Dendritic cell treated with granulocyte-macrophage colony-stimulating factor and Interleukin-4, amounts not matched to agents 40 ng/mL and 50 ng/mL, for 4 days (primary cell): ENCODE results near the gene SEPTIN11.
A peak's percentile ranks its signal among the peaks of the same experiment; 100 is the strongest.

Source experiments
- H3K27ac Mint-ChIP-seq: one replicate; pipeline ENCODE4 v1.8.0; 2022; ENCODE audit warnings: mild to moderate bottlenecking, mixed read lengths
- H3K27me3 Mint-ChIP-seq: one replicate; pipeline ENCODE4 v1.8.0; 2022; ENCODE audit warnings: mild to moderate bottlenecking, mixed read lengths
- H3K36me3 Mint-ChIP-seq: one replicate; pipeline ENCODE4 v1.8.0; 2022; ENCODE audit warnings: low read depth, mixed read lengths
- H3K4me1 Mint-ChIP-seq: one replicate; pipeline ENCODE4 v1.8.0; 2022; ENCODE audit warnings: low read depth, mixed read lengths
- H3K4me3 Mint-ChIP-seq: one replicate; pipeline ENCODE4 v1.8.0; 2022; ENCODE audit warnings: mild to moderate bottlenecking, moderate library complexity, mixed read lengths
- H3K9me3 Mint-ChIP-seq: one replicate; pipeline ENCODE4 v1.8.0; 2022; ENCODE audit warnings: mixed read lengths
- intact Hi-C: fragments of 100-400 bp; cut with micrococcal nuclease; formaldehyde crosslinking; loops from one replicate; pipeline ENCODE4 v1.15.0; 2022

Gene SEPTIN11

DNA sequence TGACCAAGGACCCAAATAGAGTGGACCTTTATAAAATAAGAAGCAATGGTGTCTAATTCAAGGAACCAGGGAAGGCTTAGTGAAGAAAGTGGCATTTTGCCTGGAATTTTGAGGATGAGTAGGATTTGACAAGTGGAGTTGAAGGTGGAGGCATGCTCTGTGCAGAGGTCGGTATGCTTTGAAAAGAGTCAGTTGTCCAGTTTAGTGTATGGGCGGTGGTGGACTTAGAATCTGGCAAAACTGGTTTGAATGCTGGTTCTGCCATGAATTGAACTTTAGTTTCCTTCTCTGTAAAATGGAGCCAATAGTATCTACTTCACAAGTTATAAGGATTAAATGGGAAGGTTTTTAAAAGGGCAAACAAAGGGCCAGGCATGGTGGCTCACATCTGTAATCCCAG, 29.7 kb downstream of the SEPTIN11 start:
- no peaks in the 10 kb centered on the region for H3K36me3 Mint-ChIP-seq
- H3K4me3 Mint-ChIP-seq, result no peak overlapping the region
- H3K27ac Mint-ChIP-seq, result no peak overlapping the region
- peaks cover 7% of the 10 kb centered on the region for H3K9me3 Mint-ChIP-seq
- peaks cover 52% of the 10 kb centered on the region for H3K4me1 Mint-ChIP-seq
- H3K27me3 Mint-ChIP-seq, result no peaks in the 10 kb centered on the region
- intact Hi-C loops, result no loop called here

DNA sequence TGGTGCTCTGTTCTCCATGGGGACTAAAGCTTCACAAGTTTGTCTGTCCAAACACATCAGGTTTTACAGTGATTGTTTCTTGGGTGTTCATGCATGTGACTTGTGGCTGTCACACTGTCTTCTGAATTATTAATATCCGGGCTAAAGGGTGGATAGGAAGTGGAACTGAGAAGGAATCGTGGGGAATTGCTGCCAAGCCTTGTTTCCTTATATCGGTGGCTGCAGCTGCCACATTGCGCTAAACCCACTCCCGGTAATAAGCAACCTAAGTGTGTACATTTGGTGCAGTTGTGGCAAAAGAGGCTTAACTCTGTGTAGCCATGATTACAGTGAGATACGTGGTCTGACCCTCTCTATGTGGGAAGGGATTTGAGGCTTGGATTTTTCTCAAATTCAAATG, 30.7 kb downstream of the SEPTIN11 start:
- Mint-ChIP-seq H3K4me3 (peak overlapping the region; percentile 26), H3K27ac (no peak overlapping the region), H3K36me3 (no peaks in the 10 kb centered on the region), H3K4me1 (peaks cover 61% of the 10 kb centered on the region), H3K27me3 (no peaks in the 10 kb centered on the region), H3K9me3 (peaks cover 7% of the 10 kb centered on the region)
- intact Hi-C loops, result no loop called here

DNA sequence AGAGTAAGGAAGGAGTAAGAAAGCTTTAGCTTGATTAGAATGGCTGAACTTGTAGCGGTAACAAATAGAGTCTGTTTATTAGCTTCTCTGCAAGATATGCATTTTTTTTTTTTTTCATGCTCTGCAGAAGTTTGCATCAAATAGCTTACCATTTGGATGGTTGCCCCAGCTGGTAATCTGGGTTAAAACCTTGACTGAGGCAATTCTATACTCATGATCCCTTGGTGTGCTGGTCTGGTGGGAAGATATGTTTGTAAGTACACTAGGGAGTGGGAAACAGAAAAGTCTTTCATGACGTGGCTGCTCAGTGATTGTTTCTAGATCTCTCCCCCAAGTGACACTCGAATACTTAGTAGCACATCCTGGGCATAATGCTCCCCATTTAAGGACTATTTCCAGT, 32.1 kb downstream of the SEPTIN11 start:
- Mint-ChIP-seq H3K4me1 (peaks cover 61% of the 10 kb centered on the region), H3K27ac (no peak overlapping the region), H3K27me3 (no peaks in the 10 kb centered on the region), H3K9me3 (peaks cover 7% of the 10 kb centered on the region), H3K4me3 (no peak overlapping the region), H3K36me3 (no peaks in the 10 kb centered on the region)
- intact Hi-C loops, result no loop called here

DNA sequence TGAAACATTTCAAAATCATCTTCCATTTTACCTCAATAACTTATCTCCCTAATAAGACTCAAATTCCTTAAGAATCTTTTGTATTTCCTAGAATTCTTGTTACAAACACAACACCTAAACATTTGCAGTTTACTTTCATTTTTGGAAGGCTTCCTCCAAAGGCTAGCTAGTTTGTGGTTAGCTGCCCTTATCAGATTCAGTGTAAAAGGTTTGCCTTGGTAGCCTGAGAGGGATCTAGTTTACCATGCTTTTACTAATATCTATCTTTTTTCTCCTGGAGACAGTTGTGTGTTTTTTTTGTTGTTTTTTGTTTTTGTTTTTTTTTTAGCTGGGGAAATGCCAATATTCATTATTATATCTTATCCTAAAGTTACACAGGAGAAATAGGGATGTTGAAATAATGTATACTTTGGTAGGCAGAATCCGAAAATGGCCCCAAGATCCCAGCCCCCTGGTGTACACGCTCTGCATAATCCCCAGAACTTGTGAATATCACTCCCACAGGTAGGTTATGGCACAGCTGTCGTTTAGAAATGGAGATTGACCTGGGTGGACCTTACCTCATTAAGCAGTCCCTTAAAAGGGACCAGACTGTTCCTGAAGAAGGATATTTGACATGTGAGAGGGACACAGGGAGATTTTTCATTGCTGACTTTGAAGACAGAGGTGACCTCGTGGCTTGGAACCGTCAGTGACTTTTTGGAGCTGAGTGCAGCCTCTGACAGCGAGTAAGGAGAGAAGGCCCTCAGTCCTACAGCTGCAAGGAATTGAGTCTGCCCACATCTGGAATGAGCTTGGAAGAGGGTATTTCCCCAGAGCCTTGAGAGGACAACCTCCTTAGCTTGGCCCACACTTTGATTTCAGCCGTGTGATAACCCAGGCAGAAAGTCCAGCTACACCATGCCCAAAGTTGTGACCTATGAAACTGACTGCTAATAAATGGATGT, 33.4 kb downstream of the SEPTIN11 start:
- peaks cover 7% of the 10 kb centered on the region for H3K9me3 Mint-ChIP-seq
- intact Hi-C loops, result no loop called here
- H3K27ac Mint-ChIP-seq, result peak overlapping the region; percentile 42
- no peak overlapping the region for H3K4me3 Mint-ChIP-seq
- H3K27me3 Mint-ChIP-seq, result no peaks in the 10 kb centered on the region
- H3K4me1 Mint-ChIP-seq, result peaks cover 59% of the 10 kb centered on the region
- no peaks in the 10 kb centered on the region for H3K36me3 Mint-ChIP-seq

DNA sequence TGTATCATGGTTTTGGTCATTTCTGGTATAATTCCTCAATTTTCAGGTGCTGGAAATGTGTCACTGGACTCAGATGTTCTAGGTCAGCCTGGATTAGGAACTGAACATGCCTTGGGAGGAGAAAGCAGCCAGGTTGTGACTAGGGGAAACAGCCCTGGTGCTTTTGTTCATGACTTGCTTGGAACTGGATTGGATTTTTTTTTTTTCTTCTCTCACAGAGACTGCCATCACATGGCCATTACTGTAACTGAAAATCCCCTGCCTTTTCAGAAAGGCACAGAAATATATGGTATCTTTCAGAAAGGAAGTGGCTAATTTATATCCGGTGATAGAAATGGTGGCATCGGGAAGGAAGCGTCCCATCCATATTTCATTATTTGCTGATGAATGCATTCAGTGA, 34.6 kb downstream of the SEPTIN11 start:
- Mint-ChIP-seq H3K27ac (no peak overlapping the region), H3K9me3 (peaks cover 3% of the 10 kb centered on the region), H3K4me1 (peaks cover 47% of the 10 kb centered on the region), H3K27me3 (no peaks in the 10 kb centered on the region), H3K36me3 (no peaks in the 10 kb centered on the region), H3K4me3 (no peak overlapping the region)
- intact Hi-C loops, result no loop called here

DNA sequence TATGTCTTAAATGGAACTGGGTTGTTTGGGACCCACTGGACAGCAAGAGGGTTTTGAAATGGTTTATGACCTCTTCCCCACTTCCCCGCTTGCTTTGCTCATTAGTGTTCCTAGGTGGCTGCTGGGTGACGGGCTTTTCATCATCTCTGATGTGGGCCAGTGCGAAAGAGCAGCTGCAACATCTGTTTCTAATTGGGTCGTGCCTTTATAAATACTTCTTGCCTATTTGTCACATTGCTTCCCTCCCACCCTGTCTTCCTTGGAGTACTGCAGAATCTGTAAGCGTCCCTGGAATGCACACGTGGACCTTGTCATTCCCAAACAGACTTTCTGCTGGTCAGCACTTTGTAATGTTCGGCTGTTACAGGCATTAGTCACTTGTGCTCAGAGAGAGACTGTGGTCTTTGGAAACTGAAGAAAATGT, 35.2 kb downstream of the SEPTIN11 start:
- Mint-ChIP-seq H3K9me3 (peaks cover 3% of the 10 kb centered on the region), H3K27ac (no peak overlapping the region), H3K4me1 (peaks cover 42% of the 10 kb centered on the region), H3K27me3 (peaks cover 2% of the 10 kb centered on the region), H3K36me3 (peaks cover 1% of the 10 kb centered on the region), H3K4me3 (no peak overlapping the region)
- intact Hi-C loops, result no loop called here

DNA sequence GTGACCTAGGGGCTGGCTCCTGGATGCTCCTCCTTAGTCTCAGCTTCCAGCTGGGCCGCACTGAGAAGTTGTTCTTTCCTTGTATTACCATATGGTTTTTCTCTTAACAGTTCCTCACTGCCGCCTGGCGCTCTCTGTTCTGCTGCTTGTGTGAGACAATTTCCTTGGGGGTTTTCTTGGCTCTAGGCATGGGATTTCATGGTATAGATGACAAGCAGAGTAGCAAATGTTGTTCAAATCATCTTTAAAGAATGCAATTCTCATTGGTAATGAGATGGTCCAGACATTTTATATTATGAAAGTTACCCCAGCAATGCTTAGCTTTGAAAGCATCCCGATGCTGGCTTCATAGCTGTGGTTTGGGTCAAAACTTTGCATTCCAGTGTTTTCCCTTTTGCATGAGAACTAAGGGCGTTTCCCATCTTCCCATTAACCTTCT, 37.6 kb downstream of the SEPTIN11 start:
- intact Hi-C loops, result no loop called here
- H3K36me3 Mint-ChIP-seq, result peaks cover 9% of the 10 kb centered on the region
- H3K4me1 Mint-ChIP-seq, result peaks cover 26% of the 10 kb centered on the region
- peaks cover 11% of the 10 kb centered on the region for H3K9me3 Mint-ChIP-seq
- no peak overlapping the region for H3K4me3 Mint-ChIP-seq
- no peak overlapping the region for H3K27ac Mint-ChIP-seq
- peaks cover 5% of the 10 kb centered on the region for H3K27me3 Mint-ChIP-seq

DNA sequence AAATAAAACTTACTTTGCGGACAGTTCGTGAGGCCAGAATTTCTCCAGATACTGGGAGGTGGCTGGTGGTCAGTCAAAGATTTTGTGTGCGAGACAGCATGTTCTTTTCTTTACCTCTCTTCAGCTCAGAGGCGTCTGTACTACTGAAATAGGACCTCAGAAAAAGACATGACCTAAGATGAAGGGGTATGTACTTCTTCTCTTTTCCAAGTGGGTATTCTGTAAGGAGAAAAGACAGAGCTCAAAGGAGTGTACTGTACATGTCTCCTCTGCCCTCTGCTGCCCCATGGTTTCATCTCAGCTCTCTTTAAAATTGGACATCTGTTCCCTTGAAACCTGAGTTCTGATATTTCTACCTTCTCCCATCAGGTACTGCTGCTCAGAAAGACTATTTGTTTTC, 38.1 kb downstream of the SEPTIN11 start:
- Mint-ChIP-seq H3K36me3 (peaks cover 9% of the 10 kb centered on the region), H3K27ac (no peak overlapping the region), H3K4me3 (no peak overlapping the region), H3K9me3 (peaks cover 11% of the 10 kb centered on the region), H3K4me1 (peaks cover 23% of the 10 kb centered on the region), H3K27me3 (peaks cover 5% of the 10 kb centered on the region)
- intact Hi-C loops, result no loop called here

DNA sequence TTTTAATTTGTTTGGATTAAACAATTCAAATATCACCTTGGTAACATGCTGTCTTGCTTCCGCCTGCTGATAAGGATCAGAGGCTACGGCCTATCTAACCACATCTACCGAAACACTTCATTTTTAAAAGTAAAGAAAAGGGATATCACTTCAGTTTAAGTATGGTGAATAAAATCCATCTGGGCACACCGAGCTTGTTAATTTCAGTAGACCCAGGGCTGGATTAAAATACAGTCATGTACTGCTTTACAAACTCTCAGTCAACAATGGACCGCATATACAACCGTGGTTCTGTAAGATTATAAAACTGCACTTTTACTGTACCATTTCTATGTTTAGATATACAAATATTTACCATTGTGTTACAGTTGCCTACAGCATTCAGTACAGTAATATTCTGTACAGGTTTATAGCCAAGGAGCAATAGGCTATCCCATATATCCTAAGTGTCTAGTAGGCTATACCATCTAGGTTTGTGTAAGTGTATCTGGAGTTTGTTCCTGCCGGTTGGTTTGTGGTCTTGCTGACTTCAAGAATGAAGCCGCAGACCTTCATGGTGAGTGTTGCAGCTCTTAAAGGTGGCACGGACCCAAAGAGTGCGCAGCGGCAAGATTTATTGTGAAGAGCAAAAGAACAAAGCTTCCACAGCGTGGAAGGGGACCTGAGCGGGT, 40.0 kb downstream of the SEPTIN11 start:
- Mint-ChIP-seq H3K36me3 (peaks cover 9% of the 10 kb centered on the region), H3K27ac (no peak overlapping the region), H3K4me1 (peaks cover 12% of the 10 kb centered on the region), H3K27me3 (peaks cover 5% of the 10 kb centered on the region), H3K9me3 (peaks cover 11% of the 10 kb centered on the region), H3K4me3 (no peak overlapping the region)
- intact Hi-C loops, result no loop called here

DNA sequence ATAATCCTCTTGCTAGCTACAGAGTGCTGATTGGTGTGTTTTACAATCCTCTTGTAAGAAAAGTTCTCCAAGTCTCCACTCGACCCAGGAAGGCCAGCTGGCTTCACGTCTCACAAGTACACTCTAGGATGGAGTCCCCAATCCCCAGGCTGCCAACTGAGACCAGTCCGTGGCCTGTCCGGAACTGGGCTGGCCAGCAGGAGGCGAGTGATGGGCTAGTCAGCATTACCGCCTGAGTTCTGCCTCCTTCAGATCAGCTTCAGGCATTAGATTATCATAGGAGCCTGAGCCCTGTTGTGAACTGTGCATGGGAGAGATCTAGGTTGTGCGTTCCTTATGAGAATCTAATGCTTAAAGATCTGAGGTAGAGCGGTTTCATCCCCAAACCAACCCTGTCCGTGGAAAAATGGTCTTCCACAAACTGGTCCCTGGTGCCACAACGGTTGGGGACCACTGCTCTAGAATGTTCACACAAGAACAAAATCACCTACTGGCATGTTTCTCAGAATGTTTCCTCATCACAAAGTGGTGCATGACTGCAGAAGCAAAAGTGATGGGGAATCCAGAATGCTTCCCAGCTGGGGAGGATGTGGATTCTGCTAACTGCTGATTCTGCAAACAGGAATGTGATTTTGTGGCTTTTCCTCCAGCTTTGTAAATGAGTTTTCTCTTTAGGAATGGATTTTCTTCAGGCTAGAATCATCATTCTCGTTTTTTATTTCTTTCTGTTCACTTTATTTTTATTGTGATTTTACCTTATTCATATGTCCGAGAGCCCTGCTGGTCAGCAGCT, 40.9 kb downstream of the SEPTIN11 start:
- H3K4me3 Mint-ChIP-seq, result no peak overlapping the region
- intact Hi-C loops, result no loop called here

DNA sequence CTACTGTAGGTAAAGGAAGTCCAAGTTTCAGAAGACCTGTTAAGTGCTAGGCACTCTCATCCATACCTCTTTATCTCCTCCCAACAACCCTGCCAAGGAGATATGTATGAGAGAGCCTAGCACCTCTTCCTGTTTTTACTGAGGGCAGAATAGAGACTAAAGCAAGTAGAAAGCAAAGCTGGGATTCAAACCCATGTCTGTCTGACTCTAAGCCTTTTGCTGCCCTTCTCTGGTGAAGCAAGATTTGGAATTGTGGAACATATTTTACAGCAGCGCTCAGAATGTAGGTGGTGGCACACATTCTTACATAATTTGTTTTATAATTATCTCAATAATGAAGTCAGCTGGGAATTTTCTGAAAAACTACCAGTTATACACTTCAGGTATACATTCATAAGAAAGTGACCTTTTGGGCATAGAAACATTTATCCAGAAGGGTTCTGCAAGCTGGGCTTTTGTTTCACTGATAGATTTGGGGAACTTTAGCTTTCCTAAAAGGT, 41.7 kb downstream of the SEPTIN11 start:
- intact Hi-C loops, result no loop called here
- Mint-ChIP-seq H3K27ac (no peak overlapping the region), H3K27me3 (peaks cover 5% of the 10 kb centered on the region), H3K4me1 (peaks cover 6% of the 10 kb centered on the region), H3K9me3 (peaks cover 11% of the 10 kb centered on the region), H3K36me3 (peaks cover 18% of the 10 kb centered on the region), H3K4me3 (no peak overlapping the region)

More for the DNA sequence above, 40.9 kb downstream of the SEPTIN11 start:
- H3K27me3 Mint-ChIP-seq, result peaks cover 5% of the 10 kb centered on the region
- peaks cover 6% of the 10 kb centered on the region for H3K4me1 Mint-ChIP-seq
- H3K9me3 Mint-ChIP-seq, result peaks cover 11% of the 10 kb centered on the region
- H3K27ac Mint-ChIP-seq, result no peak overlapping the region
- H3K36me3 Mint-ChIP-seq, result peaks cover 11% of the 10 kb centered on the region

DNA sequence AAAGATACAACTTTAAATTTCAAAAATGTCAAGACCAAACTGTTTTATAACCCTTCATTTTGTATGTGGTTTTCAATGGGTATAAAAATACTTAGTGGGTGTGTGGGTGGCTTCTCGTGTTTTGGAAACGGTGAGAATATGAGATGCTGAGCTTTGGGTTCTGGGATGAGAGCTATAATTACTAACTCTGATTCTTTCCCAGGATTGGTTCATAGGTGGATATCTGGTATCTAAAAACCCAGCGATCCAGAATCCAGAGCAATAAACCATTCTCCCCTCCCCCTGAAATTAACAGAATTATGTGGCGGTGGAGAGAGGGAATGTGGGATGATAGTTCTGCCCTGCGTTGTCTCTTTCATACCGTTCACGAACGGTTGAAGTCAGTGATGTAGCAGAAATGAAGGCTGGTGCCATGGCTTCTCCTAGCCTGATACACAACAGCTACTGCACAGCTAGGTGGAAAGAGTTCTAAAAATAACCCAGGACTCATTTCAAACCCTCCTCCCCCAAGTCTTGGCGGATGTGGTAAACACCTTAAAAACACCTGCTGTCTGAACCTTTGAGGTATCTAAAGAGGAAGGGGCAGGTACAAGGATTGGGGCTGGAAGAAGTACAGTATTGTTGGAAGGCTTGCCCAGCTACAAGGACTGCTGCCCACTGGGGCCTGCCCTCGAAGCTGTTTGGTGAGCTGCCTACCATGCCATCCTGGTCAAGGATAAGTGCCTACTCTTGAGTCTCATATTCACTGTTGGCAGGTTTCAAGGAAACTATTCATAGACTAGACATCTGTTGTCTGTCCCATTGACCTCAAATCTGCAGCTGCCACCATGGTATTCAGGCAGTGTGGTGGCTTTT, 44.5 kb downstream of the SEPTIN11 start:
- peaks cover 6% of the 10 kb centered on the region for H3K4me1 Mint-ChIP-seq
- no peak overlapping the region for H3K27ac Mint-ChIP-seq
- peaks cover 11% of the 10 kb centered on the region for H3K9me3 Mint-ChIP-seq
- H3K27me3 Mint-ChIP-seq, result peaks cover 5% of the 10 kb centered on the region
- intact Hi-C loops, result no loop called here
- H3K4me3 Mint-ChIP-seq, result no peak overlapping the region
- H3K36me3 Mint-ChIP-seq, result peaks cover 43% of the 10 kb centered on the region

DNA sequence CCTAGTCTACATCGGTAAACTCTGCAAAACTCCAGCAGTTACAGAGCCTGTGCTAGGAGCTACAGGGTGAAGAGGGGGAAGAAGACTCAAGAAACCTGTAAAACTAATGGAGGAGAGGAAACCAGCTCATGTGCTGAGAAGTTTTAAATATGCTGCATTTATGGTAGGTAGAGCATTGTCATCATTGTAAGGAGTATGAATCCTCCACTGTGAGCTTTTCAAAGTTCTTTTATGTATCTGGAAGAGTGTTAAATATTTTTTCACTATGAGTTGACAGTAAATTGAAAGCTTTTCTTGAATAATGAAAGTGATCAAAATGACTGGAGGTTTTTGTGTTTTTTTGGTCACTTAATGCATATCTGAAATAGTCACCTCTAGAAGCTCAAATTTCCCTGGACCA, 46.2 kb downstream of the SEPTIN11 start:
- intact Hi-C loops, result no loop called here
- peaks cover 47% of the 10 kb centered on the region for H3K36me3 Mint-ChIP-seq
- peaks cover 6% of the 10 kb centered on the region for H3K4me1 Mint-ChIP-seq
- no peaks in the 10 kb centered on the region for H3K27me3 Mint-ChIP-seq
- H3K27ac Mint-ChIP-seq, result no peak overlapping the region
- no peak overlapping the region for H3K4me3 Mint-ChIP-seq
- H3K9me3 Mint-ChIP-seq, result no peaks in the 10 kb centered on the region
